AG04450 (cell line): ENCODE measurements around the gene SDK1. TPM values are rescaled to one million over a fixed set of nuclear protein-coding genes. Genes with fewer than 3 reads are reported as not detected.

Experiments used
- CTCF ChIA-PET: fragments of 300-600, 350-600 bp; formaldehyde crosslinking; extraction: SDS; loops from one replicate; lab custom pipeline; 2022; ENCODE audit warnings: antibody characterized with exemption, inconsistent platforms; lab: Charles Lee
- POLR2A ChIA-PET: fragments of 350-600 bp; formaldehyde crosslinking; extraction: SDS; loops from one replicate; lab custom pipeline; 2021; ENCODE audit warnings: antibody characterized with exemption, inconsistent platforms; lab: Yijun Ruan, JAX
- DNase-seq: peaks from one replicate; pipeline ENCODE4 v3.0.0-alpha.2; 2011; ENCODE audit warnings: low read depth, low spot score
- H3K27ac ChIP-seq: one replicate; pipeline ENCODE4 v1.5.1; 2012; ENCODE audit warnings: low read depth, low read length, control low read depth
- H3K27me3 ChIP-seq: one replicate; pipeline ENCODE4 v1.6.0; 2012; ENCODE audit warnings: low read length; ENCODE audit not compliant: control insufficient read depth, insufficient read depth
- H3K4me3 ChIP-seq: 2 replicates; pipeline ENCODE4 v1.5.1; 2011; ENCODE audit warnings: mild to moderate bottlenecking, low read depth, low read length, control low read depth
- H3K9me3 ChIP-seq: 2 replicates; pipeline ENCODE4 v1.5.1; 2012; ENCODE audit warnings: low read length; ENCODE audit not compliant: control insufficient read depth, insufficient read depth
- CTCF ChIP-seq: IDR thresholded peaks from 2 replicates; pipeline ENCODE4 v1.5.1; 2011; ENCODE audit warnings: low read depth, low read length, control low read depth, inconsistent platforms
- polyA plus RNA-seq: library from polyadenylated mRNA; depleted of rRNA; stranded (reverse); fragments of >200 nt; gene quantifications from 2 replicates; pipeline ENCODE4 v1.2.3, GENCODE V29; 2011

The SDK1 gene
- polyA plus RNA-seq, 1 experiment = 2.2 TPM

GRCh38 chr7:4037877-4038276 is 736.8 kb downstream of the SDK1 start:
- no peaks in the 10 kb centered on the region for H3K27me3 ChIP-seq
- CTCF ChIA-PET = no interaction called here
- TF ChIP-seq CTCF = no peak
- no peak for DNase-seq
- no peak overlapping the region for H3K4me3 ChIP-seq
- peaks cover 27% of the 10 kb centered on the region for H3K9me3 ChIP-seq
- H3K27ac ChIP-seq = no peak overlapping the region
- POLR2A ChIA-PET = no interaction called here

GRCh38 chr7:4040109-4040928 is 739.3 kb downstream of the SDK1 start:
- Histone ChIP-seq H3K27ac (no peak overlapping the region), H3K4me3 (no peak overlapping the region), H3K9me3 (peaks cover 41% of the 10 kb centered on the region), H3K27me3 (no peaks in the 10 kb centered on the region)
- POLR2A ChIA-PET = no interaction called here
- no peak for DNase-seq
- CTCF ChIA-PET = no interaction called here
- no peak for TF ChIP-seq CTCF

GRCh38 chr7:4042402-4043045 is 741.5 kb downstream of the SDK1 start:
- Histone ChIP-seq H3K27ac (no peak overlapping the region), H3K4me3 (no peak overlapping the region), H3K27me3 (no peaks in the 10 kb centered on the region), H3K9me3 (peaks cover 44% of the 10 kb centered on the region)
- CTCF ChIA-PET = no interaction called here
- no peak for DNase-seq
- POLR2A ChIA-PET = no interaction called here
- TF ChIP-seq CTCF = no peak

GRCh38 chr7:4043988-4044387 is 742.9 kb downstream of the SDK1 start:
- ChIA-PET POLR2A (no interaction called here), CTCF (no interaction called here)
- H3K27me3 ChIP-seq = no peaks in the 10 kb centered on the region
- TF ChIP-seq CTCF = no peak
- H3K4me3 ChIP-seq = no peak overlapping the region
- no peak for DNase-seq
- H3K27ac ChIP-seq = no peak overlapping the region
- H3K9me3 ChIP-seq = peaks cover 53% of the 10 kb centered on the region

GRCh38 chr7:4045450-4045849 is 744.4 kb downstream of the SDK1 start:
- no peak overlapping the region for H3K4me3 ChIP-seq
- POLR2A ChIA-PET = no interaction called here
- TF ChIP-seq CTCF = no peak
- peaks cover 51% of the 10 kb centered on the region for H3K9me3 ChIP-seq
- H3K27ac ChIP-seq = no peak overlapping the region
- CTCF ChIA-PET = no interaction called here
- H3K27me3 ChIP-seq = no peaks in the 10 kb centered on the region
- DNase-seq = no peak
